Upper lobe of right lung (tissue), 1 donor: ENCODE data around the gene ZPLD1. TPM values are rescaled to one million over a fixed set of nuclear protein-coding genes. Genes with fewer than 3 reads are reported as not detected.

Experiments
- ATAC-seq: fragments of 200-7000 bp; cut with Tn5 transposase; one replicate; pipeline ENCODE4 v1.9.1; 2020; ENCODE audit warnings: mild to moderate bottlenecking, moderate library complexity
- DNase-seq: peaks from one replicate; pipeline ENCODE4 v3.0.0-alpha.2; 2020
- H3K27ac ChIP-seq: fragments of 200-600 bp; one replicate; pipeline ENCODE4 v1.8.0; 2022
- H3K27me3 ChIP-seq: fragments of 200-600 bp; one replicate; pipeline ENCODE4 v1.8.0; 2022; ENCODE audit warnings: mild to moderate bottlenecking
- H3K36me3 ChIP-seq: fragments of 200-600 bp; one replicate; pipeline ENCODE4 v1.8.0; 2022
- H3K4me1 ChIP-seq: fragments of 200-600 bp; one replicate; pipeline ENCODE4 v1.8.0; 2022
- H3K4me3 ChIP-seq: fragments of 200-600 bp; one replicate; pipeline ENCODE4 v1.8.0; 2022; ENCODE audit warnings: mild to moderate bottlenecking
- H3K9me3 ChIP-seq: fragments of 200-600 bp; one replicate; pipeline ENCODE4 v1.8.0; 2022
- intact Hi-C: fragments of 100-400 bp; cut with DNase I; formaldehyde crosslinking; loops from one replicate; pipeline ENCODE4 v1.11.0; 2022
- total RNA-seq: library from RNA; stranded (reverse); fragmentation: NEBNext Ultra II Directional; extraction: Animal tissue kit (Norgen Biotek cat#: 25700); gene quantifications from one replicate; pipeline ENCODE4 v1.2.1, GENCODE V29; 2021
- TF ChIP-seq, protein P1 (sequence below): fragments of 200-600 bp; IDR thresholded peaks from one replicate; pipeline ENCODE4 v1.8.0; 2022; ENCODE audit warnings: antibody characterized with exemption
- donor health status: DM: no; HTN: yes; CAD: no; lungs with severe emphysema.

Gene ZPLD1
- total RNA-seq, 1 donor from 2014 or later = not detected

DNA sequence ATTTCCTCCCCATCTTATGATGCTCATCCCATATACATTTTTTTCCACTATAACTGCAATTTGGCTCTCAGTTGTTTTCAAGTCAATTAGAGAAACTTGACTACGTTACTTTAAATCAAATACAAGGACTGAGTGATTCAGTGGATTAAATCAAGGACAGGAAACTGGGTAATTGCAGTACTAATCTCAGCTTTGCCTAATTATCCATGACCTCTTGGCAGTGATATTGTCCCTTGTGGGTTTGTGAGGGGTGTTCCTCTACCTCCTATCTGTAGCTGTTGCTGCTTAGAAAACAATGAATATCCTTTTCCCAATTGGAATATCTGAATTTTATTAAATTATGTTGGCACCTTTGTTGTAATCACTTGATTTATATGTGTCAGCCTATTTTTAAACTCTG lies 79.4 kb downstream of the ZPLD1 start:
- H3K27ac ChIP-seq = no peak overlapping the region
- no peak overlapping the region for H3K4me3 ChIP-seq
- no peak for DNase-seq
- no peaks in the 10 kb centered on the region for H3K27me3 ChIP-seq
- TF ChIP-seq, protein P1, sequence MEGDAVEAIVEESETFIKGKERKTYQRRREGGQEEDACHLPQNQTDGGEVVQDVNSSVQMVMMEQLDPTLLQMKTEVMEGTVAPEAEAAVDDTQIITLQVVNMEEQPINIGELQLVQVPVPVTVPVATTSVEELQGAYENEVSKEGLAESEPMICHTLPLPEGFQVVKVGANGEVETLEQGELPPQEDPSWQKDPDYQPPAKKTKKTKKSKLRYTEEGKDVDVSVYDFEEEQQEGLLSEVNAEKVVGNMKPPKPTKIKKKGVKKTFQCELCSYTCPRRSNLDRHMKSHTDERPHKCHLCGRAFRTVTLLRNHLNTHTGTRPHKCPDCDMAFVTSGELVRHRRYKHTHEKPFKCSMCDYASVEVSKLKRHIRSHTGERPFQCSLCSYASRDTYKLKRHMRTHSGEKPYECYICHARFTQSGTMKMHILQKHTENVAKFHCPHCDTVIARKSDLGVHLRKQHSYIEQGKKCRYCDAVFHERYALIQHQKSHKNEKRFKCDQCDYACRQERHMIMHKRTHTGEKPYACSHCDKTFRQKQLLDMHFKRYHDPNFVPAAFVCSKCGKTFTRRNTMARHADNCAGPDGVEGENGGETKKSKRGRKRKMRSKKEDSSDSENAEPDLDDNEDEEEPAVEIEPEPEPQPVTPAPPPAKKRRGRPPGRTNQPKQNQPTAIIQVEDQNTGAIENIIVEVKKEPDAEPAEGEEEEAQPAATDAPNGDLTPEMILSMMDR = no peak
- no peaks in the 10 kb centered on the region for H3K9me3 ChIP-seq
- H3K36me3 ChIP-seq = no peaks in the 10 kb centered on the region
- no peaks in the 10 kb centered on the region for H3K4me1 ChIP-seq
- intact Hi-C loops = no loop called here
- ATAC-seq = no peak

DNA sequence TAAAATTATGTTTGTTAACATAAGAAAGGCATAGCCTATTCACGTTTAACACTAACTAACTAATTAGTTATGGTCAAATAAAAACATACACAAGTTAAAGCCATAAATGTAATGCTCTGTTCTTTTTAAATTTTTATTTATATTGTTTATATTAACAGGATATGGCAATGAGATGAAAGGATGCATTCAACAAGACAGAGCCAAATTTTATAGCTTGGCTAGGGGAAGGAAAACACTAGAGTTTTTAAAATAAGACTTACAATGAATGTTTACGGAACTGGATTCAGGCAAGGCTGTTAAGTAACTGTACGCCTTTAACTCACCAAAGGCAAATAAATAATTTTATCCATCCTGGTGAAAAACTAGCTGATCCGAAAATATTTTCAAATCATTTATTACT lies 86.4 kb downstream of the ZPLD1 start:
- DNase-seq = no peak
- intact Hi-C loops = no loop called here
- no peaks in the 10 kb centered on the region for H3K9me3 ChIP-seq
- no peaks in the 10 kb centered on the region for H3K27me3 ChIP-seq
- no peak overlapping the region for H3K4me3 ChIP-seq
- no peaks in the 10 kb centered on the region for H3K4me1 ChIP-seq
- H3K27ac ChIP-seq = no peak overlapping the region
- no peak for ATAC-seq
- TF ChIP-seq, protein P1 = no peak
- no peaks in the 10 kb centered on the region for H3K36me3 ChIP-seq

DNA sequence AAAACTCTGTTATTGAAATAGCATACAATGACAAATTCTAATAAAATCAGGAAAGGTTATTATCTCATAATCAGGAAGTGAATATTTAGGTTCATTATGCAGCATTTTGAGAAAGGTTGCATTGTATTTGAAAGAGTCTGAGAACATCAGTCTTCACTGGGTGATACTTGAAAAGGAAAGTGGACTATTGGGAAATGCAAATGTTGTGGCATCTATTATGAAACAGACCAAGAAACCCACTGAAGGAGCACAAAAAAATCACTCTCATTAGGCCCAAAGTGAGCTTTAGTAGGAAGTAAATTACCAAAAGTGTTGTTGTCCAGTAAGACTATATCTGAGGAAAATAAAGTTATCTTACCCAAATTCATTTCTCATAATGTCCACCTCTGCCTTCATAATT lies 90.8 kb downstream of the ZPLD1 start:
- no peaks in the 10 kb centered on the region for H3K4me1 ChIP-seq
- TF ChIP-seq, protein P1 = no peak
- intact Hi-C loops = no loop called here

DNA sequence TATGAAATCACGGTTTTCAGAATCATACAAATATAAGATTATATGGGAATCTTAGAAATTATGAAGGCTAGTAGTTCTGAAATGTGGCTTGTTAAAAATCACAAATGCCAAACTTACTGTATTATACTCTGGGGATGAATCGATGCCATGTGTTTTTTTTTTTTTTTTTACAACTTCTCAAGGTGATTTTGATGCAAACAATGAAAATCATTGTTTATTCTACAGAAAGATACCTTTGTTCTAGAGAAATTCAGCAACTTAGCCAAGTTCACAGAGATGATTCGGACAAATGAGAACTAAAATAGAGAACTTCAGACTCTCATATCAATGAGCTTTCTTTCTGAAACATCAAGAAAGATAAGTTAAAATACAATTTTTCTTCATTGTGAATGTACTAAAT lies 92.0 kb downstream of the ZPLD1 start:
- H3K9me3 ChIP-seq = no peaks in the 10 kb centered on the region
- TF ChIP-seq, protein P1 = no peak
- ATAC-seq (no peak), DNase-seq (no peak)
- H3K4me1 ChIP-seq = no peaks in the 10 kb centered on the region
- H3K4me3 ChIP-seq = no peak overlapping the region
- no peaks in the 10 kb centered on the region for H3K27me3 ChIP-seq
- no peaks in the 10 kb centered on the region for H3K36me3 ChIP-seq
- intact Hi-C loops = no loop called here
- H3K27ac ChIP-seq = no peak overlapping the region

More for the DNA sequence above, 90.8 kb downstream of the ZPLD1 start:
- H3K9me3 ChIP-seq = no peaks in the 10 kb centered on the region
- H3K27me3 ChIP-seq = no peaks in the 10 kb centered on the region
- no peaks in the 10 kb centered on the region for H3K36me3 ChIP-seq
- DNase-seq = no peak
- no peak overlapping the region for H3K4me3 ChIP-seq
- no peak overlapping the region for H3K27ac ChIP-seq
- ATAC-seq = no peak

DNA sequence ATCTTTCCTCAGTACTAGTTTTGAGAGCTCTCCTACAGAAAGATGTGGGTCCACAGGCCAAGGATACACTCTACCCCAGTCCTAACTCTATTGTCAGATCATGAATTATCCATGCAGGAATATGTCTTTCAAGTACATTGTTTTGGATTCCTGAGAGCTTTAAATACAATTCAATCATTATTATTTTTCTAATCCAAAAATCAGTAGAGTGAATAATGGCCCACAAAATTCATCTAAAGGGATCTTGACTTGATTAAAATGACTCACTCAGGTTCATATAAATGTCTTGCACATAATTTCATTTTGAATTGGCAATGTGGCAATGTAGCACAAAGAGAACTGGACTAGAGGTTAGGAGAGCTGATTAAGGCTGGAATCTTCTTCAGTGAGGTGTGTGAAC lies 93.9 kb downstream of the ZPLD1 start:
- no peaks in the 10 kb centered on the region for H3K4me1 ChIP-seq
- no peak overlapping the region for H3K4me3 ChIP-seq
- TF ChIP-seq, protein P1 = no peak
- H3K36me3 ChIP-seq = no peaks in the 10 kb centered on the region
- intact Hi-C loops = no loop called here
- no peak overlapping the region for H3K27ac ChIP-seq
- H3K27me3 ChIP-seq = no peaks in the 10 kb centered on the region
- DNase-seq (no peak), ATAC-seq (no peak)
- H3K9me3 ChIP-seq = no peaks in the 10 kb centered on the region
